ENCODE data around the gene LENG8. TPM values are rescaled to one million over a fixed set of nuclear protein-coding genes. Genes with fewer than 3 reads are reported as not detected.

Gene LENG8
- 37.6 and 56.8 TPM in 2 replicates for total RNA-seq

GRCh38 chr19:54448774-54449700 is at the start of gene LENG8:
TSS of gene LENG8 (plus strand) at chr19:54449199. CDS start at chr19:54451345, 2,146 bp downstream.

GRCh38 chr19:54415208-54415900 is 33.6 kb upstream of the LENG8 start, which contains the start of gene TTYH1:
TSS of gene TTYH1 (plus strand) at chr19:54415464. CDS start at chr19:54415553, 89 bp downstream.

GRCh38 chr19:54463531-54464043 is 14.6 kb downstream of the LENG8 start, which contains the start of gene LENG9:
TSS of gene LENG9 (minus strand) at chr19:54463778. CDS start at chr19:54463526, 252 bp downstream.

GRCh38 chr19:54473071-54473891 is 24.3 kb downstream of the LENG8 start, which contains the start of gene CDC42EP5:
TSS of gene CDC42EP5 (minus strand) at chr19:54473296. CDS start at chr19:54465547, 7,749 bp downstream.

GRCh38 chr19:54502518-54503048 is 53.6 kb downstream of the LENG8 start, which contains the start of gene LAIR2:
TSS of gene LAIR2 (plus strand) at chr19:54502831. CDS start at chr19:54502919, 88 bp downstream.

Other genes starting within 250 kb of the LENG8 start
- gene RPS9, start 248.3 kb upstream of the LENG8 start, total RNA-seq = 1,803 and 1,860 TPM in 2 replicates
- 1.1 TPM in 1 of 2 replicates, not detected in the other for gene LILRB3, start 226.2 kb upstream of the LENG8 start, total RNA-seq
- gene LILRA6, start 206.4 kb upstream of the LENG8 start, total RNA-seq = not detected in 2 replicates
- not detected in 2 replicates for gene LILRB5, start 191.9 kb upstream of the LENG8 start, total RNA-seq
- not detected in 2 replicates for gene LILRB2, start 168.1 kb upstream of the LENG8 start, total RNA-seq
- gene LILRA5, start 136.0 kb upstream of the LENG8 start, total RNA-seq = not detected in 2 replicates
- gene LILRA4, start 110.0 kb upstream of the LENG8 start, total RNA-seq = not detected in 2 replicates
- gene LAIR1, start 84.3 kb upstream of the LENG8 start, total RNA-seq = not detected in 2 replicates
- not detected in 2 replicates for gene TTYH1, start 33.7 kb upstream of the LENG8 start, total RNA-seq
- gene LENG9, start 14.6 kb downstream of the LENG8 start, total RNA-seq = 1.8 and 8.7 TPM in 2 replicates
- 2.4 and 11.5 TPM in 2 replicates for gene CDC42EP5, start 24.1 kb downstream of the LENG8 start, total RNA-seq
- not detected in 2 replicates for gene LAIR2, start 53.6 kb downstream of the LENG8 start, total RNA-seq
- gene LILRA2, start 124.6 kb downstream of the LENG8 start, total RNA-seq = not detected in 2 replicates
- not detected in 2 replicates for gene LILRA1, start 144.4 kb downstream of the LENG8 start, total RNA-seq
- not detected in 2 replicates for gene LILRB1, start 181.3 kb downstream of the LENG8 start, total RNA-seq
- gene LILRB4, start 213.8 kb downstream of the LENG8 start, total RNA-seq = not detected in 2 replicates